Activated CD4-positive, alpha-beta T cell treated with anti-CD3 and anti-CD28 coated beads, Interleukin-2, amount 10 ng/mL, durations not matched to agents 24 days and 14 days (primary cell): ENCODE measurements around the gene PDIA3. TPM values are rescaled to one million over a fixed set of nuclear protein-coding genes. Genes with fewer than 3 reads are reported as not detected.
"Not testable (repeated sequence)": the region's sequence is repeated elsewhere in the genome, so short reads cannot be mapped to it uniquely, and the experiment has no call there.

Source experiments
- DNase-seq: peaks from one replicate; pipeline ENCODE4 v3.0.0; 2022
- H3K27ac Mint-ChIP-seq: one replicate; pipeline ENCODE4 v1.8.0; 2022; ENCODE audit warnings: mild to moderate bottlenecking, mixed read lengths
- H3K27me3 Mint-ChIP-seq: one replicate; pipeline ENCODE4 v1.8.0; 2022; ENCODE audit warnings: mixed read lengths
- H3K36me3 Mint-ChIP-seq: one replicate; pipeline ENCODE4 v1.8.0; 2022; ENCODE audit warnings: low read depth, mild to moderate bottlenecking, mixed read lengths
- H3K4me1 Mint-ChIP-seq: one replicate; pipeline ENCODE4 v1.8.0; 2021; ENCODE audit warnings: mixed read lengths
- H3K4me3 Mint-ChIP-seq: one replicate; pipeline ENCODE4 v1.8.0; 2022; ENCODE audit warnings: mild to moderate bottlenecking, moderate library complexity, mixed read lengths
- H3K9me3 Mint-ChIP-seq: one replicate; pipeline ENCODE4 v1.8.0; 2021; ENCODE audit warnings: mixed read lengths
- intact Hi-C: fragments of 100-400 bp; cut with micrococcal nuclease; formaldehyde crosslinking; loops from one replicate; pipeline ENCODE4 v1.15.1; 2023
- total RNA-seq: library from RNA; stranded (reverse); gene quantifications from 2 replicates; pipeline ENCODE4 v1.2.3, GENCODE V29; 2022

Gene PDIA3
- total RNA-seq: 313 and 336 TPM in 2 replicates

GRCh38 chr15:43746245-43746902 is at the start of gene PDIA3:
TSS of gene PDIA3 (plus strand) at chr15:43746438. CDS start at chr15:43746540, 102 bp downstream.
- DNase-seq: peak; percentile 98
- not testable (repeated sequence) for H3K9me3 Mint-ChIP-seq, H3K27me3 Mint-ChIP-seq

DNA sequence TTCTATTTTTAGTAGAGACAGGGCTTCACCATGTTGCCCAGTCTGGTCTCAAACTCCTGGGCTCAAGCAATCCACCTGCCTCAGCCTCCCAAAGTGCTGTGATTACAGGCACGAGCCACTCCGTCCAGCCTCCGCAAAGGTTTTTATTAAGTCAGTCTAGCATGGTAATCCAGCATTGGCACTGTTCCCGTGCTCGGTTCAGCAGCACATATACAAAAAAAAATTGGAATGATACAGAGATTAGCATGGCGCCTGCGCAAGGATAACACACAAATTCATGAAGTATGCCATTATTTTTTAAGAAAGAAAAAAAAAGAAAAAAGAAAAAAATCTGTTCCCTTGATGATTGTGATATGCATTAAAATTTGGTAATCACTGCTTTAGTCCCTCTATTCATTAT is 44.1 kb upstream of the PDIA3 start:
- H3K27ac Mint-ChIP-seq: no peak overlapping the region
- no peaks in the 10 kb centered on the region for H3K9me3 Mint-ChIP-seq
- no peak overlapping the region for H3K4me3 Mint-ChIP-seq
- DNase-seq: no peak
- H3K27me3 Mint-ChIP-seq: peaks cover 19% of the 10 kb centered on the region
- H3K36me3 Mint-ChIP-seq: no peaks in the 10 kb centered on the region
- H3K4me1 Mint-ChIP-seq: no peaks in the 10 kb centered on the region
- intact Hi-C loops: no loop called here

More at GRCh38 chr15:43746245-43746902, at the start of gene PDIA3:
- peak within 1 kb of the TSS; percentile 96 for H3K4me3 Mint-ChIP-seq
- peak within 1 kb of the TSS; percentile 98 for H3K27ac Mint-ChIP-seq
- intact Hi-C loops: loop anchor here (5.0 kb wide), 2 partner anchors 234 to 1809 kb away; no protein-coding TSS in a partner anchor
- H3K4me1 Mint-ChIP-seq: peaks cover 20% of the 10 kb centered on the region
- H3K36me3 Mint-ChIP-seq: peaks cover 25% of the 10 kb centered on the region

GRCh38 chr15:43702701-43703424 is 43.4 kb upstream of the PDIA3 start:
- H3K27ac Mint-ChIP-seq: no peak overlapping the region
- no peak overlapping the region for H3K4me3 Mint-ChIP-seq
- intact Hi-C loops: no loop called here
- H3K27me3 Mint-ChIP-seq: peaks cover 15% of the 10 kb centered on the region
- no peaks in the 10 kb centered on the region for H3K9me3 Mint-ChIP-seq
- H3K36me3 Mint-ChIP-seq: no peaks in the 10 kb centered on the region
- no peaks in the 10 kb centered on the region for H3K4me1 Mint-ChIP-seq
- no peak for DNase-seq

DNA sequence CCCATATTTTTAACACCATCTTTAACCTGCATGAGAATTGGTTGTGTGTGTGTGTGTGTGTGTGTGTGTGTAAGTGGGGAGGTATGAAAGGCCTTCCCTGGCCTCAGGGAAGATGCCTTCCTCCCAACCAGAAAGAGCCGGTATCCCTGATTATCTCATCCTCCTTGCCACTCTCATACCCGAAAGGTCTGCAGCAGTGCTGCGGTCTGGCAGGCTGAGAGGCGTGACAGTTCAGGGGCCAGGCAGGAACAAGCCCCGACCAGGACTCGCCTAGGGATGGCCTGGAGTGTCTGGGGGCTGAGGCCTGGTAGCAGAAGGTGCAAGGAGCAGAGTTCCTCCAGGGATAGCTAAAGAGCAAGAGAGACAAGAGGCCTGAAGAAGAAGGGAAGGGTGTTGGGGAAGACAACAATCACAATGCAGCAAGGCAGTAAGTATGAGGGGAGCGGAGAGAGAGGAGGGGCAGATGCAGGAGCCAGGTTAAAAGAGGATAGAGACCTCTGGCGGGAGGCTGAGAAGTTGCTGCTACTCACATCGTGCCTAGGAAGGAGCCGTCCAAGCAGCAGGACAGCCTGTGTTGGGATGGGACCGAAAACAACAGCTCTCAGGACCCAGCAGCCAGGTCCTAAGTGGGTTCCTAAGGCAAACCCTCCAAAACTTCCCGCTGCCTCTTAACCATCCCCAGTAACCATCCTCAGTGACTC is 35.7 kb upstream of the PDIA3 start:
- H3K36me3 Mint-ChIP-seq, H3K4me3 Mint-ChIP-seq, H3K9me3 Mint-ChIP-seq, intact Hi-C loops, H3K27me3 Mint-ChIP-seq, DNase-seq, H3K4me1 Mint-ChIP-seq, H3K27ac Mint-ChIP-seq: not testable (repeated sequence)

DNA sequence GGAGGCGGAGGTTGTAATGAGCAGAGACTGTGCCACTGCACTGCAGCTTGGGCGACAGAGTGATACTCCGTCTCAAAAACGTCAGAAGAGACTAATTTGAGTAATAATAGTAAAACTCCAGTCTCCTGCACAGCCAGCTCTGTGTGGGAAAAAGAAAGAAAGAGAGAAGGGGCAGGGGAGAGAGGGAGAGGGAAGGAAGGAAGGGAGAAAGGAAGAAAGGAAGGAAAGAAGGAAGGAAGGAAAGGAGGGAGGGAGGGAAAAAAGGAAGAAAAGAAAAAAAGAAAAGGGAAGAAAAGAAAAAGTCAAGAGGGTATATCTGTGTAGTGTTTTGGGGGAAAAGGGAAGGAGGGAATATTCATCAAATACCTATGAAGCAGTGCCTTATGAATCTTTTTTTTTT is 23.1 kb upstream of the PDIA3 start:
- H3K4me1 Mint-ChIP-seq: no peaks in the 10 kb centered on the region
- H3K27me3 Mint-ChIP-seq: peaks cover 9% of the 10 kb centered on the region
- intact Hi-C loops: no loop called here
- H3K4me3 Mint-ChIP-seq: no peak overlapping the region
- H3K9me3 Mint-ChIP-seq: no peaks in the 10 kb centered on the region
- no peak overlapping the region for H3K27ac Mint-ChIP-seq
- no peak for DNase-seq
- no peaks in the 10 kb centered on the region for H3K36me3 Mint-ChIP-seq

DNA sequence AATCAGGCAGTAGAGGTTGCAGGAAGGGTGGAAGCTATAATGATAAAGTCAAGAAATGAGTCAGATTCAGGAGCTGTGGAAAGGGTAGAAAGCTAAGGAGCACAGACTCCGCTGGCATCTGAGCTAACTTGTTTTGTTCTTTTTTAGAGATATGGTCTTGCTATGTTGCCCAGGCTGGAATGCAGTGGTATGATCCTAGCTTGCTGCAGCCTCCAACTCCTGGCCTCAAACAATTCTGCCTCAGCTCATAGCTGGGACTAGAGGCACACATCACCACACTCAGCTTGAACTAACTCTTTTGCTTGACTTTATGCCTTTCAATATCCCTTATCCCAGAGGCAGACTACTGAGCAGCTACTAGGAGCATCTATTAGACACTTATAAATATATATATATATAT is 19.9 kb upstream of the PDIA3 start:
- H3K27ac Mint-ChIP-seq, H3K27me3 Mint-ChIP-seq, H3K4me1 Mint-ChIP-seq, DNase-seq, H3K36me3 Mint-ChIP-seq, H3K9me3 Mint-ChIP-seq, H3K4me3 Mint-ChIP-seq: not testable (repeated sequence)
- intact Hi-C loops: loop anchor here (5.0 kb wide), 1 partner anchor 94 kb away; no protein-coding TSS in a partner anchor

GRCh38 chr15:43728053-43728725 is 18.0 kb upstream of the PDIA3 start:
- not testable (repeated sequence) for H3K27me3 Mint-ChIP-seq, H3K4me3 Mint-ChIP-seq, H3K36me3 Mint-ChIP-seq, H3K27ac Mint-ChIP-seq, H3K4me1 Mint-ChIP-seq, DNase-seq, H3K9me3 Mint-ChIP-seq
- intact Hi-C loops: loop anchor here (5.0 kb wide), 1 partner anchor 96 kb away; no protein-coding TSS in a partner anchor

GRCh38 chr15:43735416-43735815 is 10.8 kb upstream of the PDIA3 start:
- H3K27ac Mint-ChIP-seq: no peak overlapping the region
- no peak overlapping the region for H3K4me3 Mint-ChIP-seq
- no peaks in the 10 kb centered on the region for H3K9me3 Mint-ChIP-seq

GRCh38 chr15:43746903-43747309 is 668 bp downstream of the PDIA3 start:
- not testable (repeated sequence) for H3K27me3 Mint-ChIP-seq, H3K9me3 Mint-ChIP-seq, DNase-seq
- intact Hi-C loops: loop anchor here (5.0 kb wide), 2 partner anchors 235 to 1810 kb away; no protein-coding TSS in a partner anchor
- Mint-ChIP-seq H3K36me3 (peaks cover 29% of the 10 kb centered on the region), H3K4me1 (peaks cover 25% of the 10 kb centered on the region), H3K27ac (peak overlapping the region; percentile 98), H3K4me3 (peak overlapping the region; percentile 96)

More at GRCh38 chr15:43735416-43735815, 10.8 kb upstream of the PDIA3 start:
- Mint-ChIP-seq H3K36me3 (no peaks in the 10 kb centered on the region), H3K27me3 (peaks cover 8% of the 10 kb centered on the region), H3K4me1 (peaks cover 8% of the 10 kb centered on the region)
- intact Hi-C loops: no loop called here
- no peak for DNase-seq

DNA sequence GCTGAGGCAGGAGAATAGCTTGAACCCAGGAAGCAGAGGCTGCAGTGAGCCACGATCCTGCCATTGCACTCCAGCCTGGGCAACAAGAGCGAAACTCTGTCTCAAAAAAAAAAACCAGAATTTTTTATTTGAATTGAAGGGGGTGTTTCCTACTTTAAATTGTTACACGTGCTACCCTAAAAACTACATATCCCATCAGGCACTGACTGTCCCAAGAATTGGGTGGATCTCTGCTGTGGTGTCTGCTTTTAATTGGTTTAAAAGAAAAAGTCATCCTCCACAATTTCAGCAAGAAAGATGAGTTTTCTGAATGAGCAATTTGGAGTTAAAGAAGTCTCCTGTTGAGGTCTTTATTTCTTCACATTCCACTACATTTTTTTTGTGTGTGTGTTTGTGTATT is 2.1 kb downstream of the PDIA3 start:
- Mint-ChIP-seq H3K4me3 (peak overlapping the region; percentile 96), H3K4me1 (peaks cover 34% of the 10 kb centered on the region), H3K27ac (peak overlapping the region; percentile 60), H3K36me3 (peaks cover 41% of the 10 kb centered on the region), H3K9me3 (no peaks in the 10 kb centered on the region), H3K27me3 (no peaks in the 10 kb centered on the region)
- intact Hi-C loops: loop anchor here (2.0 to 5.0 kb wide), 6 partner anchors 20 to 1811 kb away; partner anchors contain the start of genes ELL3, SERF2 and WDR76
- peak; percentile 70 for DNase-seq

- no peaks in the 10 kb centered on the region for H3K27me3 Mint-ChIP-seq
- peak overlapping the region; percentile 96 for H3K4me3 Mint-ChIP-seq
- no peaks in the 10 kb centered on the region for H3K9me3 Mint-ChIP-seq
- peak overlapping the region; percentile 56 for H3K27ac Mint-ChIP-seq
- H3K36me3 Mint-ChIP-seq: peaks cover 49% of the 10 kb centered on the region
- DNase-seq: peak; percentile 86
- intact Hi-C loops: loop anchor here (2.0 to 5.0 kb wide), 6 partner anchors 19 to 1813 kb away; partner anchors contain the start of genes ELL3, SERF2 and WDR76
- peaks cover 33% of the 10 kb centered on the region for H3K4me1 Mint-ChIP-seq
Measured at GRCh38 chr15:43749690-43750345, 3.6 kb downstream of the PDIA3 start.

- intact Hi-C loops: no loop called here
- Mint-ChIP-seq H3K27me3 (no peaks in the 10 kb centered on the region), H3K36me3 (peaks cover 61% of the 10 kb centered on the region), H3K4me3 (peak overlapping the region; percentile 22), H3K9me3 (no peaks in the 10 kb centered on the region), H3K4me1 (peaks cover 30% of the 10 kb centered on the region), H3K27ac (peak overlapping the region; percentile 4)
- no peak for DNase-seq
Measured at GRCh38 chr15:43751885-43752284, 5.6 kb downstream of the PDIA3 start.

GRCh38 chr15:43762824-43763223 is 16.6 kb downstream of the PDIA3 start:
- Mint-ChIP-seq H3K4me3 (no peak overlapping the region), H3K36me3 (peaks cover 57% of the 10 kb centered on the region), H3K27ac (no peak overlapping the region), H3K4me1 (peaks cover 4% of the 10 kb centered on the region), H3K27me3 (no peaks in the 10 kb centered on the region), H3K9me3 (no peaks in the 10 kb centered on the region)
- intact Hi-C loops: no loop called here
- no peak for DNase-seq
